BJ (cell line): Measurements from ENCODE around the gene LDB2. TPM values are rescaled to one million over a fixed set of nuclear protein-coding genes. Genes with fewer than 3 reads are reported as not detected.

Experiments
- CTCF ChIA-PET: fragments of 350-600 bp; formaldehyde crosslinking; extraction: SDS; loops from one replicate; lab custom pipeline; 2021; ENCODE audit warnings: antibody characterized with exemption, inconsistent platforms; lab: Yijun Ruan, JAX
- POLR2A ChIA-PET: fragments of 300-600 bp; sonication (Branson Sonifier 250); formaldehyde crosslinking; extraction: SDS; loops from one replicate; lab custom pipeline; 2021; ENCODE audit warnings: antibody characterized with exemption; lab: Charles Lee
- DNase-seq: peaks from one replicate; pipeline ENCODE4 v3.0.0-alpha.2; 2011; ENCODE audit warnings: low read depth
- H3K27me3 ChIP-seq: 2 replicates; pipeline ENCODE4 v1.6.0; 2011; ENCODE audit warnings: low read length; ENCODE audit not compliant: control insufficient read depth, insufficient read depth
- H3K36me3 ChIP-seq: 2 replicates; pipeline ENCODE4 v1.5.1; 2011; ENCODE audit warnings: low read length; ENCODE audit not compliant: control insufficient read depth, insufficient read depth
- H3K4me3 ChIP-seq: 2 replicates; pipeline ENCODE4 v1.5.1; 2011; ENCODE audit warnings: low read depth, mild to moderate bottlenecking, control low read depth, low read length
- CTCF ChIP-seq: IDR thresholded peaks from 2 replicates; pipeline ENCODE4 v1.5.1; 2011; ENCODE audit warnings: low read depth, mild to moderate bottlenecking, control low read depth, inconsistent platforms, low read length, moderate library complexity; ENCODE audit not compliant: insufficient read depth
- polyA plus RNA-seq: library from polyadenylated mRNA; depleted of rRNA; stranded (reverse); fragments of >200 nt; gene quantifications from 2 replicates; pipeline ENCODE4 v1.2.3, GENCODE V29; 2011

Gene LDB2
- polyA plus RNA-seq, 1 experiment: 79.7 TPM

GRCh38 chr4:16788868-16789267 is 109.6 kb downstream of the LDB2 start:
- Histone ChIP-seq H3K36me3 (peaks cover 1% of the 10 kb centered on the region; the same call in 1 of the 2 replicates), H3K4me3 (no peak overlapping the region), H3K27me3 (no peaks in the 10 kb centered on the region)
- no peak for DNase-seq
- POLR2A ChIA-PET: no interaction called here
- no peak for TF ChIP-seq CTCF
- CTCF ChIA-PET: interaction anchor here (1.1 kb wide), 1 partner anchor 161 kb away, joined by 3 read pairs; no protein-coding TSS in a partner anchor

- TF ChIP-seq CTCF: no peak
- Histone ChIP-seq H3K4me3 (no peak overlapping the region), H3K36me3 (peaks cover 2% of the 10 kb centered on the region; the same call in 1 of the 2 replicates), H3K27me3 (no peaks in the 10 kb centered on the region)
- ChIA-PET POLR2A (no interaction called here), CTCF (interaction anchor here (0.7 to 1.4 kb wide), 3 partner anchors 8 to 524 kb away, joined by 3 to 4 read pairs (median 4); no protein-coding TSS in a partner anchor)
- peak; percentile 44 for DNase-seq
Measured at GRCh38 chr4:16785793-16786527, 112.5 kb downstream of the LDB2 start.

GRCh38 chr4:16783119-16783518 is 115.3 kb downstream of the LDB2 start:
- CTCF ChIA-PET: no interaction called here
- peaks cover 2% of the 10 kb centered on the region; the same call in 1 of the 2 replicates for H3K36me3 ChIP-seq
- DNase-seq: no peak
- POLR2A ChIA-PET: no interaction called here
- no peak overlapping the region for H3K4me3 ChIP-seq
- TF ChIP-seq CTCF: no peak
- no peaks in the 10 kb centered on the region for H3K27me3 ChIP-seq

GRCh38 chr4:16779028-16779675 is 119.3 kb downstream of the LDB2 start:
- POLR2A ChIA-PET: no interaction called here
- no peak overlapping the region for H3K4me3 ChIP-seq
- no peaks in the 10 kb centered on the region for H3K27me3 ChIP-seq
- CTCF ChIA-PET: no interaction called here
- H3K36me3 ChIP-seq: 0 out of 2 replicates have a peak, but pooled peaks cover 1% of the 10 kb centered on the region
- DNase-seq: peak; percentile 14
- TF ChIP-seq CTCF: no peak

GRCh38 chr4:16777726-16778125 is 120.7 kb downstream of the LDB2 start:
- no peak for TF ChIP-seq CTCF
- no peaks in the 10 kb centered on the region for H3K27me3 ChIP-seq
- 0 out of 2 replicates have a peak, but pooled peaks cover 1% of the 10 kb centered on the region for H3K36me3 ChIP-seq
- CTCF ChIA-PET: interaction anchor here (1.6 kb wide), 1 partner anchor 546 kb away, joined by 4 read pairs; no protein-coding TSS in a partner anchor
- POLR2A ChIA-PET: no interaction called here
- DNase-seq: no peak
- no peak overlapping the region for H3K4me3 ChIP-seq
